Prostate gland (tissue), 2 donors: Measurements from ENCODE around the gene TBC1D3B.
"Not testable (repeated sequence)": the region's sequence is repeated elsewhere in the genome, so short reads cannot be mapped to it uniquely, and the experiment has no call there.

Experiments used
- POLR2A ChIP-seq: fragments of 450-650 bp; IDR thresholded peaks from one replicate; pipeline ENCODE4 v1.6.1; 2016; ENCODE audit warnings: antibody characterized with exemption, mild to moderate bottlenecking
- POLR2AphosphoS5 ChIP-seq: sonication (generic); formaldehyde crosslinking; IDR thresholded peaks from one replicate; pipeline ENCODE4 v1.6.1; 2017; ENCODE audit warnings: antibody characterized with exemption
- TF ChIP-seq, protein P1 (sequence below), 4 experiments: fragments of 200-600 bp in 2 of 4; fragments of 450-650 bp in 2 of 4; sonication (generic) in 2 of 4; IDR thresholded peaks; 1 replicate in 3 of 4; 2 replicates in 1 of 4; pipeline ENCODE4 v1.5.1; 2016 to 2019; ENCODE audit warnings: antibody characterized with exemption in 4 of 4, mild to moderate bottlenecking in 2 of 4, moderate library complexity in 2 of 4

DNA sequence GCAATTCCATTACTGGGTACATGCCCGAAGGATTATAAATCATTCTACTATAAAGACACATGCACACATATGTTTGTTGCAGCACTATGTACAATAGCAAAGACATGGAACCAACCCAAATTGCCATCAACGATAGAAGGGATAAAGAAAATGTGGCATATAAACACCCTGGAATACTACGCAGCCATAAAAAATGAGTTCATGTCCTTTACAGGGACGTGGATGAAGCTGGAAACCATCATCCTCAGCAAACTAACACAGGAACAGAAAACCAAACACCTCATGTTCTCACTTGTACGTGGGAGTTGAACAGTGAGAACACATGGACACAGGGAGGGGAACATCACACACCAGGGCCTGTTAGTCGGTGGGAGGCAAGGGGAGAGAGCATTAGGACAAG lies 55.3 kb downstream of the TBC1D3B start:
- TF ChIP-seq, protein P1, sequence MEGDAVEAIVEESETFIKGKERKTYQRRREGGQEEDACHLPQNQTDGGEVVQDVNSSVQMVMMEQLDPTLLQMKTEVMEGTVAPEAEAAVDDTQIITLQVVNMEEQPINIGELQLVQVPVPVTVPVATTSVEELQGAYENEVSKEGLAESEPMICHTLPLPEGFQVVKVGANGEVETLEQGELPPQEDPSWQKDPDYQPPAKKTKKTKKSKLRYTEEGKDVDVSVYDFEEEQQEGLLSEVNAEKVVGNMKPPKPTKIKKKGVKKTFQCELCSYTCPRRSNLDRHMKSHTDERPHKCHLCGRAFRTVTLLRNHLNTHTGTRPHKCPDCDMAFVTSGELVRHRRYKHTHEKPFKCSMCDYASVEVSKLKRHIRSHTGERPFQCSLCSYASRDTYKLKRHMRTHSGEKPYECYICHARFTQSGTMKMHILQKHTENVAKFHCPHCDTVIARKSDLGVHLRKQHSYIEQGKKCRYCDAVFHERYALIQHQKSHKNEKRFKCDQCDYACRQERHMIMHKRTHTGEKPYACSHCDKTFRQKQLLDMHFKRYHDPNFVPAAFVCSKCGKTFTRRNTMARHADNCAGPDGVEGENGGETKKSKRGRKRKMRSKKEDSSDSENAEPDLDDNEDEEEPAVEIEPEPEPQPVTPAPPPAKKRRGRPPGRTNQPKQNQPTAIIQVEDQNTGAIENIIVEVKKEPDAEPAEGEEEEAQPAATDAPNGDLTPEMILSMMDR (IDR thresholded peaks at IDR 0.05) = not testable (repeated sequence)
- not testable (repeated sequence) for TF ChIP-seq POLR2A, POLR2AphosphoS5
